HL-60 (cell line): ENCODE results near the gene ADGRA1.

Source experiments
- POLR2AphosphoS5 ChIP-seq: IDR thresholded peaks from 2 replicates; pipeline ENCODE4 v1.6.1; 2012; ENCODE audit warnings: low read depth
- SPI1 ChIP-seq: IDR thresholded peaks from 2 replicates; pipeline ENCODE4 v1.6.1; 2012; ENCODE audit warnings: low read depth, mild to moderate bottlenecking, borderline replicate concordance
- TF ChIP-seq, protein P1 (sequence below): IDR thresholded peaks from one replicate; pipeline ENCODE4 v1.5.1; 2011; ENCODE audit warnings: low read length, control low read depth, inconsistent platforms; ENCODE audit not compliant: insufficient read depth
- TF ChIP-seq, protein P2 (sequence below): IDR thresholded peaks from 2 replicates; pipeline ENCODE4 v1.6.1; 2012; ENCODE audit warnings: low read depth; ENCODE audit not compliant: insufficient replicate concordance

DNA sequence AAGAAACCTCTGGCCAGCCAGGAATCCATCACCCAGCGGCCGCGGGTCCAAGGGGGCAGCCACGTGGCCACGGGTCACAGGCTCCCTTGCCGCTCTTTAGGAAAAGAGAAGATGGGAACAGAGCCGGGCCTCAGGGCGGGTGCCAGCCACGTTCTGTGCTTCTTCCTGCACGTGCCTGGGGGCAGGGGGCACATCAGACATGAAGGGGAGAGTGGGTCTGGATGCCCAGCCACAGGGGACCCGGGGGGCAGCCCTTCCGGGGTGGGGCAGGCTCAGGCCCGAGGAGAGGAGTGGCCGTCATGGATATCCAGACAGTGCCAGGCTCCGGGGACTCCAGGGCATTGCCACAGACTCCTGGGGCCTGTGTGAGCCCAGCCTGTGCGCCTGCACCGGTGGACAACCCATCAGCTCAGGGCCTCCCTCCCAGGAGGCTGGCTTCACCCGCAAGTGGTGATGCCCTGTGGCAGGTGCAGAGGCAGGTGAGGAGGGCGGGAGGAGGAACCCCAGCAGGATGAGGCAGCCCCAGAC, 31.0 kb upstream of the ADGRA1 start:
- TF ChIP-seq, protein P1, sequence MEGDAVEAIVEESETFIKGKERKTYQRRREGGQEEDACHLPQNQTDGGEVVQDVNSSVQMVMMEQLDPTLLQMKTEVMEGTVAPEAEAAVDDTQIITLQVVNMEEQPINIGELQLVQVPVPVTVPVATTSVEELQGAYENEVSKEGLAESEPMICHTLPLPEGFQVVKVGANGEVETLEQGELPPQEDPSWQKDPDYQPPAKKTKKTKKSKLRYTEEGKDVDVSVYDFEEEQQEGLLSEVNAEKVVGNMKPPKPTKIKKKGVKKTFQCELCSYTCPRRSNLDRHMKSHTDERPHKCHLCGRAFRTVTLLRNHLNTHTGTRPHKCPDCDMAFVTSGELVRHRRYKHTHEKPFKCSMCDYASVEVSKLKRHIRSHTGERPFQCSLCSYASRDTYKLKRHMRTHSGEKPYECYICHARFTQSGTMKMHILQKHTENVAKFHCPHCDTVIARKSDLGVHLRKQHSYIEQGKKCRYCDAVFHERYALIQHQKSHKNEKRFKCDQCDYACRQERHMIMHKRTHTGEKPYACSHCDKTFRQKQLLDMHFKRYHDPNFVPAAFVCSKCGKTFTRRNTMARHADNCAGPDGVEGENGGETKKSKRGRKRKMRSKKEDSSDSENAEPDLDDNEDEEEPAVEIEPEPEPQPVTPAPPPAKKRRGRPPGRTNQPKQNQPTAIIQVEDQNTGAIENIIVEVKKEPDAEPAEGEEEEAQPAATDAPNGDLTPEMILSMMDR = no peak
- TF ChIP-seq, protein P2, sequence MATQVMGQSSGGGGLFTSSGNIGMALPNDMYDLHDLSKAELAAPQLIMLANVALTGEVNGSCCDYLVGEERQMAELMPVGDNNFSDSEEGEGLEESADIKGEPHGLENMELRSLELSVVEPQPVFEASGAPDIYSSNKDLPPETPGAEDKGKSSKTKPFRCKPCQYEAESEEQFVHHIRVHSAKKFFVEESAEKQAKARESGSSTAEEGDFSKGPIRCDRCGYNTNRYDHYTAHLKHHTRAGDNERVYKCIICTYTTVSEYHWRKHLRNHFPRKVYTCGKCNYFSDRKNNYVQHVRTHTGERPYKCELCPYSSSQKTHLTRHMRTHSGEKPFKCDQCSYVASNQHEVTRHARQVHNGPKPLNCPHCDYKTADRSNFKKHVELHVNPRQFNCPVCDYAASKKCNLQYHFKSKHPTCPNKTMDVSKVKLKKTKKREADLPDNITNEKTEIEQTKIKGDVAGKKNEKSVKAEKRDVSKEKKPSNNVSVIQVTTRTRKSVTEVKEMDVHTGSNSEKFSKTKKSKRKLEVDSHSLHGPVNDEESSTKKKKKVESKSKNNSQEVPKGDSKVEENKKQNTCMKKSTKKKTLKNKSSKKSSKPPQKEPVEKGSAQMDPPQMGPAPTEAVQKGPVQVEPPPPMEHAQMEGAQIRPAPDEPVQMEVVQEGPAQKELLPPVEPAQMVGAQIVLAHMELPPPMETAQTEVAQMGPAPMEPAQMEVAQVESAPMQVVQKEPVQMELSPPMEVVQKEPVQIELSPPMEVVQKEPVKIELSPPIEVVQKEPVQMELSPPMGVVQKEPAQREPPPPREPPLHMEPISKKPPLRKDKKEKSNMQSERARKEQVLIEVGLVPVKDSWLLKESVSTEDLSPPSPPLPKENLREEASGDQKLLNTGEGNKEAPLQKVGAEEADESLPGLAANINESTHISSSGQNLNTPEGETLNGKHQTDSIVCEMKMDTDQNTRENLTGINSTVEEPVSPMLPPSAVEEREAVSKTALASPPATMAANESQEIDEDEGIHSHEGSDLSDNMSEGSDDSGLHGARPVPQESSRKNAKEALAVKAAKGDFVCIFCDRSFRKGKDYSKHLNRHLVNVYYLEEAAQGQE = no peak
- TF ChIP-seq POLR2AphosphoS5 (no peak), SPI1 (no peak)
